Neural cell (in vitro differentiated cells): Measurements from ENCODE around the gene DUSP22. TPM values are rescaled to one million over a fixed set of nuclear protein-coding genes. Genes with fewer than 3 reads are reported as not detected.

Experiments
- H2AFZ ChIP-seq: fragments of 200-600, 300-800 bp; sonication (generic), shearing (Covaris generic); 2 replicates; pipeline ENCODE4 v1.6.0; 2014; ENCODE audit warnings: low read depth, mild to moderate bottlenecking, antibody characterized with exemption, low read length, moderate library complexity
- H3F3A ChIP-seq: fragments of 200-600 bp; shearing (Covaris generic); 2 replicates; pipeline ENCODE4 v1.6.1; 2016; ENCODE audit warnings: mild to moderate bottlenecking, moderate library complexity, mixed read lengths, antibody characterized with exemption, low read length; ENCODE audit not compliant: insufficient read depth, poor library complexity, severe bottlenecking
- H3K27ac ChIP-seq: fragments of 200-600, 300-800 bp; sonication (generic), shearing (Covaris generic); 2 replicates; pipeline ENCODE4 v1.5.1; 2014; ENCODE audit warnings: mild to moderate bottlenecking, low read length, moderate library complexity
- H3K27me3 ChIP-seq: fragments of 300-800, 200-600 bp; sonication (generic), shearing (Covaris generic); 2 replicates; pipeline ENCODE4 v1.6.0; 2014; ENCODE audit warnings: mild to moderate bottlenecking, low read depth, low read length, moderate library complexity; ENCODE audit not compliant: insufficient read depth
- H3K36me3 ChIP-seq: fragments of 300-800, 200-600 bp; sonication (generic), shearing (Covaris generic); 2 replicates; pipeline ENCODE4 v1.5.1; 2014; ENCODE audit warnings: mild to moderate bottlenecking, antibody characterized with exemption, low read length, moderate library complexity; ENCODE audit not compliant: insufficient read depth
- H3K4me2 ChIP-seq: fragments of 300-800, 200-600 bp; sonication (generic), shearing (Covaris generic); 2 replicates; pipeline ENCODE4 v1.6.0; 2014; ENCODE audit warnings: mild to moderate bottlenecking, low read length
- H3K4me3 ChIP-seq: fragments of 300-800, 200-600 bp; sonication (generic), shearing (Covaris generic); 2 replicates; pipeline ENCODE4 v1.5.1; 2014; ENCODE audit warnings: mild to moderate bottlenecking, low read length, moderate library complexity
- H3K79me2 ChIP-seq: fragments of 200-600 bp; shearing (Covaris generic); replicated peaks from 2 replicates; pipeline ENCODE4 v1.6.0; 2014; ENCODE audit warnings: mild to moderate bottlenecking, low read length, moderate library complexity; ENCODE audit not compliant: insufficient read depth
- H3K9ac ChIP-seq: fragments of 300-800, 200-600 bp; sonication (generic), shearing (Covaris generic); 2 replicates; pipeline ENCODE4 v1.6.1; 2016; ENCODE audit warnings: mild to moderate bottlenecking, low read length, mixed read lengths
- H3K9me2 ChIP-seq: fragments of 200-600 bp; shearing (Covaris generic); 2 replicates; pipeline ENCODE4 v1.6.1; 2016; ENCODE audit warnings: mild to moderate bottlenecking, low read length, mixed read lengths; ENCODE audit not compliant: insufficient read depth
- H3K9me3 ChIP-seq: fragments of 200-600, 300-800 bp; sonication (generic), shearing (Covaris generic); 2 replicates; pipeline ENCODE4 v1.6.1; 2016; ENCODE audit warnings: mild to moderate bottlenecking, mixed run types, low read length, moderate library complexity, mixed read lengths
- H4K20me1 ChIP-seq: fragments of 200-600 bp; shearing (Covaris generic); 2 replicates; pipeline ENCODE4 v1.6.1; 2016; ENCODE audit warnings: mild to moderate bottlenecking, mixed run types; ENCODE audit not compliant: insufficient read depth
- EP300 ChIP-seq: fragments of 450-650 bp; conservative IDR thresholded peaks from 2 replicates; pipeline ENCODE4 v1.6.1; 2014; ENCODE audit warnings: antibody characterized with exemption, mild to moderate bottlenecking, moderate library complexity; ENCODE audit not compliant: poor library complexity, severe bottlenecking
- EZH2 ChIP-seq: fragments of 200-600, 300-800 bp; shearing (Covaris generic), sonication (generic); IDR thresholded peaks from 2 replicates; pipeline ENCODE4 v1.6.1; 2014; ENCODE audit warnings: antibody characterized with exemption, low read length, borderline replicate concordance, mild to moderate bottlenecking; ENCODE audit not compliant: insufficient read depth, poor library complexity, severe bottlenecking
- MXI1 ChIP-seq: fragments of 450-650 bp; conservative IDR thresholded peaks from 2 replicates; pipeline ENCODE4 v1.6.1; 2014; ENCODE audit warnings: antibody characterized with exemption, mild to moderate bottlenecking; ENCODE audit not compliant: poor library complexity, severe bottlenecking
- POLR2AphosphoS5 ChIP-seq: IDR thresholded peaks from 2 replicates; pipeline ENCODE4 v1.6.1; 2012
- RAD21 ChIP-seq: fragments of 450-650 bp; conservative IDR thresholded peaks from 2 replicates; pipeline ENCODE4 v1.6.1; 2014; ENCODE audit warnings: antibody characterized with exemption, mild to moderate bottlenecking, moderate library complexity
- SMC3 ChIP-seq: fragments of 450-650 bp; conservative IDR thresholded peaks from 2 replicates; pipeline ENCODE4 v1.6.1; 2014; ENCODE audit warnings: antibody characterized with exemption, mild to moderate bottlenecking, moderate library complexity; ENCODE audit not compliant: poor library complexity
- TAF1 ChIP-seq: IDR thresholded peaks from 2 replicates; pipeline ENCODE4 v1.6.1; 2012; ENCODE audit warnings: low read depth
- polyA plus RNA-seq: library from polyadenylated mRNA; depleted of rRNA; stranded (reverse); fragments of >200 nt; gene quantifications from 2 replicates; pipeline ENCODE4 v1.2.3, GENCODE V29; 2014
- TF ChIP-seq, protein P1 (sequence below): IDR thresholded peaks from 2 replicates; pipeline ENCODE4 v1.6.1; 2012; ENCODE audit warnings: borderline replicate concordance
- TF ChIP-seq, protein P2 (sequence below): fragments of 450-650 bp; IDR thresholded peaks from 2 replicates; pipeline ENCODE4 v1.5.1; 2014; ENCODE audit warnings: antibody characterized with exemption, mild to moderate bottlenecking, moderate library complexity; ENCODE audit not compliant: poor library complexity, severe bottlenecking

DUSP22 gene
- polyA plus RNA-seq, 1 donor from 2014 or later: 24.9 TPM

DNA sequence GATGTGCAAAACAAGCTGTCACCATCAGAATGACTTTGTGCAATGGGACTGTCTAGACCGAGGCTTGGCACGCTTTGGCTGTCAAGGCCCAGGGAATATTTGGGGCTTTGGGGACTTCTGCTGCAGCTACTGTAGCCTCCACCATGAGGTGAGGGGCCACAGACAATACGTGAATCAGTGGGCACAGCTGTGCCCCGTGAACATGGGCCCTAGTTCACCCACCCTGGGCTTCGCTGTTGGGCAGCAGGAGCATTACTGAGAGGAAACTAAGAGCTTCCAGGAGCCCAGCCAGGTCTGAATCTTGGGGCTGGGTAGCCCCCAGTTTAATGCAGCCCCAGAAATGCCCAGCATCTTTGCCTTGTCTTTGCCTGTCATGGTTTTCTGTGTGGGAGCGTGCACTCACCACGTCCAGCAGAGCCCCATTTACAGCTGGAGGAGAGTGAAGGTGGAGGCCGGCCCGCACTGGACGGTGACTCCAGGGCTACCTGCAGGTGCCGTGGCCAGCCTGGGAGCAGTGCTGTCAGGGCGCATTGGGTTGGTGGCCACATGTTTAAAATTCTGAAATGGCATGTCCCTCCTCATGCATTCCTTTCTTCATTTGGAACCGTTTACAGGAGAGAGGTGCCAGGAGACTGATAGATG, 34.7 kb downstream of the DUSP22 start:
- H3K9me3 ChIP-seq: no peaks in the 10 kb centered on the region
- no peak overlapping the region for H2AFZ ChIP-seq
- no peaks in the 10 kb centered on the region for H3K36me3 ChIP-seq
- no peaks in the 10 kb centered on the region for H3K9me2 ChIP-seq
- H3K27me3 ChIP-seq: no peaks in the 10 kb centered on the region
- H3K9ac ChIP-seq: no peak overlapping the region
- no peak overlapping the region for H3K4me3 ChIP-seq
- no peaks in the 10 kb centered on the region for H3K79me2 ChIP-seq
- no peaks in the 10 kb centered on the region for H3F3A ChIP-seq
- H4K20me1 ChIP-seq: no peaks in the 10 kb centered on the region
- H3K4me2 ChIP-seq: no peak overlapping the region
- TF ChIP-seq, protein P1, sequence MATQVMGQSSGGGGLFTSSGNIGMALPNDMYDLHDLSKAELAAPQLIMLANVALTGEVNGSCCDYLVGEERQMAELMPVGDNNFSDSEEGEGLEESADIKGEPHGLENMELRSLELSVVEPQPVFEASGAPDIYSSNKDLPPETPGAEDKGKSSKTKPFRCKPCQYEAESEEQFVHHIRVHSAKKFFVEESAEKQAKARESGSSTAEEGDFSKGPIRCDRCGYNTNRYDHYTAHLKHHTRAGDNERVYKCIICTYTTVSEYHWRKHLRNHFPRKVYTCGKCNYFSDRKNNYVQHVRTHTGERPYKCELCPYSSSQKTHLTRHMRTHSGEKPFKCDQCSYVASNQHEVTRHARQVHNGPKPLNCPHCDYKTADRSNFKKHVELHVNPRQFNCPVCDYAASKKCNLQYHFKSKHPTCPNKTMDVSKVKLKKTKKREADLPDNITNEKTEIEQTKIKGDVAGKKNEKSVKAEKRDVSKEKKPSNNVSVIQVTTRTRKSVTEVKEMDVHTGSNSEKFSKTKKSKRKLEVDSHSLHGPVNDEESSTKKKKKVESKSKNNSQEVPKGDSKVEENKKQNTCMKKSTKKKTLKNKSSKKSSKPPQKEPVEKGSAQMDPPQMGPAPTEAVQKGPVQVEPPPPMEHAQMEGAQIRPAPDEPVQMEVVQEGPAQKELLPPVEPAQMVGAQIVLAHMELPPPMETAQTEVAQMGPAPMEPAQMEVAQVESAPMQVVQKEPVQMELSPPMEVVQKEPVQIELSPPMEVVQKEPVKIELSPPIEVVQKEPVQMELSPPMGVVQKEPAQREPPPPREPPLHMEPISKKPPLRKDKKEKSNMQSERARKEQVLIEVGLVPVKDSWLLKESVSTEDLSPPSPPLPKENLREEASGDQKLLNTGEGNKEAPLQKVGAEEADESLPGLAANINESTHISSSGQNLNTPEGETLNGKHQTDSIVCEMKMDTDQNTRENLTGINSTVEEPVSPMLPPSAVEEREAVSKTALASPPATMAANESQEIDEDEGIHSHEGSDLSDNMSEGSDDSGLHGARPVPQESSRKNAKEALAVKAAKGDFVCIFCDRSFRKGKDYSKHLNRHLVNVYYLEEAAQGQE: no peak
- TF ChIP-seq EP300: no peak
- TF ChIP-seq, protein P2, sequence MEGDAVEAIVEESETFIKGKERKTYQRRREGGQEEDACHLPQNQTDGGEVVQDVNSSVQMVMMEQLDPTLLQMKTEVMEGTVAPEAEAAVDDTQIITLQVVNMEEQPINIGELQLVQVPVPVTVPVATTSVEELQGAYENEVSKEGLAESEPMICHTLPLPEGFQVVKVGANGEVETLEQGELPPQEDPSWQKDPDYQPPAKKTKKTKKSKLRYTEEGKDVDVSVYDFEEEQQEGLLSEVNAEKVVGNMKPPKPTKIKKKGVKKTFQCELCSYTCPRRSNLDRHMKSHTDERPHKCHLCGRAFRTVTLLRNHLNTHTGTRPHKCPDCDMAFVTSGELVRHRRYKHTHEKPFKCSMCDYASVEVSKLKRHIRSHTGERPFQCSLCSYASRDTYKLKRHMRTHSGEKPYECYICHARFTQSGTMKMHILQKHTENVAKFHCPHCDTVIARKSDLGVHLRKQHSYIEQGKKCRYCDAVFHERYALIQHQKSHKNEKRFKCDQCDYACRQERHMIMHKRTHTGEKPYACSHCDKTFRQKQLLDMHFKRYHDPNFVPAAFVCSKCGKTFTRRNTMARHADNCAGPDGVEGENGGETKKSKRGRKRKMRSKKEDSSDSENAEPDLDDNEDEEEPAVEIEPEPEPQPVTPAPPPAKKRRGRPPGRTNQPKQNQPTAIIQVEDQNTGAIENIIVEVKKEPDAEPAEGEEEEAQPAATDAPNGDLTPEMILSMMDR: no peak
- no peak for TF ChIP-seq EZH2
- TF ChIP-seq POLR2AphosphoS5: no peak
- TF ChIP-seq SMC3: no peak
- TF ChIP-seq TAF1: no peak
- no peak overlapping the region for H3K27ac ChIP-seq

DNA sequence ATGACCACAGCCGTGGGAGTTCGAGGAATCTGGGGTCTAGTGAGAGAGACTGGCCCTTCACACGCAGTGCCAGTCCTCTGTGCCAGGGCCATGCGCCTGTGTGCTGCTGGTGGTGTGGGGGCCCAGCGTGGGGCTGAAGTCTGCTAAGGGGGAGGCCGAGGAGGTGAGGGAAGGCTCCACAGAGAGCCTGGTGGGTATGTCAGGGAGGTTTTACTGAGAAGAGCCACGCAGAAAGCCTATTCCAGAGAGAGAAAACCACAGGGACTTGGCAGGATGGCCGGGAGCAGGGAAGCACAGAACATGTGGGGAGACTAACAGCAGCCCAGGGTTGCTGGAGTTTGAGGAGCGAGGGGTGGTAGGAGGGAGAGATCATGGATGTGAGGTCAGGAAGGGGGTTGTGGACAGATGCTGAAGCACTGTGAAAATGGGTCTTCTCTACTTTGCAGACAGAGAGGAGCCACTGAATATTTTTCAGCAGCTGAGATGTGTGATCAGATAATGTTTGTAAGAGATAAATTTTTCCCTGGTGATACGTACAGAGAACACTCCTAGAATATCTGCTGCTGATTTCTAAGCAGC, 35.3 kb downstream of the DUSP22 start:
- Histone ChIP-seq H3K9ac (no peak overlapping the region), H3K9me2 (no peaks in the 10 kb centered on the region), H3K27me3 (no peaks in the 10 kb centered on the region), H3K79me2 (no peaks in the 10 kb centered on the region), H3F3A (no peaks in the 10 kb centered on the region), H3K4me2 (no peak overlapping the region), H3K36me3 (no peaks in the 10 kb centered on the region), H4K20me1 (no peaks in the 10 kb centered on the region), H2AFZ (no peak overlapping the region), H3K9me3 (no peaks in the 10 kb centered on the region), H3K4me3 (no peak overlapping the region), H3K27ac (no peak overlapping the region)
- TF ChIP-seq SMC3: no peak
- TF ChIP-seq EZH2: no peak
- TF ChIP-seq POLR2AphosphoS5: no peak
- TF ChIP-seq RAD21: no peak
- no peak for TF ChIP-seq MXI1
- no peak for TF ChIP-seq TAF1
- TF ChIP-seq EP300: no peak
- TF ChIP-seq, protein P2: no peak
- TF ChIP-seq, protein P1: no peak
